MM.1S (cell line): ENCODE measurements around the gene COLEC12.
"Not testable (repeated sequence)": the region's sequence is repeated elsewhere in the genome, so short reads cannot be mapped to it uniquely, and the experiment has no call there.

Experiments used
- DNase-seq: peaks from one replicate; pipeline ENCODE4 v3.0.0-alpha.2; 2015
- H2AFZ ChIP-seq: fragments of 300-600 bp; sonication (generic); 2 replicates; pipeline ENCODE4 v1.6.0; 2016; ENCODE audit warnings: antibody characterized with exemption, low read length
- H3F3A ChIP-seq: fragments of 300-600 bp; sonication (generic); 2 replicates; pipeline ENCODE4 v1.6.1; 2016; ENCODE audit warnings: mild to moderate bottlenecking, antibody characterized with exemption, low read length, moderate library complexity, mixed read lengths; ENCODE audit not compliant: insufficient read depth
- H3K27ac ChIP-seq: fragments of 300-600 bp; sonication (generic); 2 replicates; pipeline ENCODE4 v1.5.1; 2016; ENCODE audit warnings: mild to moderate bottlenecking, low read length
- H3K27me3 ChIP-seq: fragments of 300-600 bp; sonication (generic); replicated peaks from 2 replicates; pipeline ENCODE4 v1.6.0; 2016; ENCODE audit warnings: low read length; ENCODE audit not compliant: insufficient read depth
- H3K36me3 ChIP-seq: fragments of 300-600 bp; sonication (generic); replicated peaks from 2 replicates; pipeline ENCODE4 v1.6.1; 2016; ENCODE audit warnings: mild to moderate bottlenecking, low read length, mixed read lengths; ENCODE audit not compliant: insufficient read depth
- H3K4me1 ChIP-seq: fragments of 300-600 bp; sonication (generic); 2 replicates; pipeline ENCODE4 v1.6.1; 2016; ENCODE audit warnings: low read length, mixed read lengths
- H3K4me2 ChIP-seq: fragments of 300-600 bp; sonication (generic); 2 replicates; pipeline ENCODE4 v1.6.0; 2016; ENCODE audit warnings: low read depth, low read length
- H3K4me3 ChIP-seq: fragments of 300-600 bp; sonication (generic); 2 replicates; pipeline ENCODE4 v1.5.1; 2016; ENCODE audit warnings: low read length, mixed read lengths
- H3K79me2 ChIP-seq: fragments of 300-600 bp; sonication (generic); 2 replicates; pipeline ENCODE4 v1.6.1; 2016; ENCODE audit warnings: mixed run types, low read length, mixed read lengths
- H3K9ac ChIP-seq: fragments of 300-600 bp; sonication (generic); 2 replicates; pipeline ENCODE4 v1.6.1; 2016; ENCODE audit warnings: low read length, mixed read lengths
- H3K9me2 ChIP-seq: fragments of 300-600 bp; sonication (generic); replicated peaks from 2 replicates; pipeline ENCODE4 v1.6.1; 2016; ENCODE audit warnings: mild to moderate bottlenecking, low read length, mixed read lengths; ENCODE audit not compliant: insufficient read depth
- H3K9me3 ChIP-seq: fragments of 300-600 bp; sonication (generic); replicated peaks from 2 replicates; pipeline ENCODE4 v1.6.1; 2016; ENCODE audit warnings: mild to moderate bottlenecking, low read length, mixed read lengths; ENCODE audit not compliant: insufficient read depth
- H4K20me1 ChIP-seq: fragments of 300-600 bp; sonication (generic); 2 replicates; pipeline ENCODE4 v1.6.1; 2016; ENCODE audit warnings: mild to moderate bottlenecking, low read length, moderate library complexity, mixed read lengths; ENCODE audit not compliant: insufficient read depth
- EZH2 ChIP-seq: fragments of 300-600 bp; sonication (generic); optimal IDR thresholded peaks from 2 replicates; pipeline ENCODE3; 2017; ENCODE audit warnings: low read depth, mild to moderate bottlenecking, antibody characterized with exemption, low read length, mixed read lengths
- EZH2phosphoT487 ChIP-seq: fragments of 300-600 bp; sonication (generic); IDR thresholded peaks from 2 replicates; pipeline ENCODE4 v1.6.1; 2018; ENCODE audit warnings: antibody characterized with exemption, low read length
- TF ChIP-seq, protein P1 (sequence below): fragments of 300-600 bp; sonication (generic); IDR thresholded peaks from 2 replicates; pipeline ENCODE4 v1.5.1; 2016; ENCODE audit warnings: antibody characterized with exemption, low read length, mixed read lengths

The COLEC12 gene

GRCh38 chr18:313931-314330, 186.6 kb downstream of the COLEC12 start:
- Histone ChIP-seq H2AFZ (no peak overlapping the region), H3K79me2 (no peaks in the 10 kb centered on the region), H4K20me1 (no peaks in the 10 kb centered on the region), H3K4me1 (no peaks in the 10 kb centered on the region), H3K9ac (no peak overlapping the region), H3K9me3 (no peaks in the 10 kb centered on the region), H3K4me3 (no peak overlapping the region), H3K4me2 (no peak overlapping the region), H3K27ac (no peak overlapping the region), H3F3A (no peaks in the 10 kb centered on the region), H3K36me3 (no peaks in the 10 kb centered on the region), H3K27me3 (no peaks in the 10 kb centered on the region), H3K9me2 (no peaks in the 10 kb centered on the region)
- TF ChIP-seq EZH2 (no peak), EZH2phosphoT487 (no peak)
- TF ChIP-seq, protein P1, sequence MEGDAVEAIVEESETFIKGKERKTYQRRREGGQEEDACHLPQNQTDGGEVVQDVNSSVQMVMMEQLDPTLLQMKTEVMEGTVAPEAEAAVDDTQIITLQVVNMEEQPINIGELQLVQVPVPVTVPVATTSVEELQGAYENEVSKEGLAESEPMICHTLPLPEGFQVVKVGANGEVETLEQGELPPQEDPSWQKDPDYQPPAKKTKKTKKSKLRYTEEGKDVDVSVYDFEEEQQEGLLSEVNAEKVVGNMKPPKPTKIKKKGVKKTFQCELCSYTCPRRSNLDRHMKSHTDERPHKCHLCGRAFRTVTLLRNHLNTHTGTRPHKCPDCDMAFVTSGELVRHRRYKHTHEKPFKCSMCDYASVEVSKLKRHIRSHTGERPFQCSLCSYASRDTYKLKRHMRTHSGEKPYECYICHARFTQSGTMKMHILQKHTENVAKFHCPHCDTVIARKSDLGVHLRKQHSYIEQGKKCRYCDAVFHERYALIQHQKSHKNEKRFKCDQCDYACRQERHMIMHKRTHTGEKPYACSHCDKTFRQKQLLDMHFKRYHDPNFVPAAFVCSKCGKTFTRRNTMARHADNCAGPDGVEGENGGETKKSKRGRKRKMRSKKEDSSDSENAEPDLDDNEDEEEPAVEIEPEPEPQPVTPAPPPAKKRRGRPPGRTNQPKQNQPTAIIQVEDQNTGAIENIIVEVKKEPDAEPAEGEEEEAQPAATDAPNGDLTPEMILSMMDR: no peak
- no peak for DNase-seq

DNA sequence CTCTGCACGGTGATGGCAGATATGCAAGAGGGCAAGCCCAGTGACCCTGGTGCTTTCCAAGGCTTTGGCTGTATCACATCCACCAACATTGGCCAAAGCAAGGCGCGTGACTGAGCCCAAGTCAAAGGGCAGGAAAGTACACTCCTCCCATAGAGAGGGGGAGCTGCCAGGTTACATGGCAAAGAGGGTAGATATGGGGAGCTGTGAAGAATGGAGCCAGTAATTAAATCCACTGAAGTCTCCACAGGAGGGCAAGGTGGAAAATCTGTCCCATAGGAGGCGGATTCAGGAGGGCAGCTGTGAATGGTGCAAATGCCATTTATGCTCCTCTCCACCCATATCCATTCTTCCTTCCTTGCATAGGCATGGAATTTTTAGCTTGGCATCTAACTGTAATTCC, 188.1 kb downstream of the COLEC12 start:
- Histone ChIP-seq H3K9me3 (no peaks in the 10 kb centered on the region), H3K36me3 (no peaks in the 10 kb centered on the region), H3K4me1 (no peaks in the 10 kb centered on the region), H3K27me3 (no peaks in the 10 kb centered on the region), H3K4me2 (no peak overlapping the region), H3K9ac (no peak overlapping the region), H3K79me2 (no peaks in the 10 kb centered on the region), H3K27ac (no peak overlapping the region), H2AFZ (no peak overlapping the region), H3K9me2 (no peaks in the 10 kb centered on the region), H3F3A (no peaks in the 10 kb centered on the region), H4K20me1 (no peaks in the 10 kb centered on the region), H3K4me3 (no peak overlapping the region)
- no peak for TF ChIP-seq EZH2
- TF ChIP-seq, protein P1: no peak
- no peak for TF ChIP-seq EZH2phosphoT487
- no peak for DNase-seq

DNA sequence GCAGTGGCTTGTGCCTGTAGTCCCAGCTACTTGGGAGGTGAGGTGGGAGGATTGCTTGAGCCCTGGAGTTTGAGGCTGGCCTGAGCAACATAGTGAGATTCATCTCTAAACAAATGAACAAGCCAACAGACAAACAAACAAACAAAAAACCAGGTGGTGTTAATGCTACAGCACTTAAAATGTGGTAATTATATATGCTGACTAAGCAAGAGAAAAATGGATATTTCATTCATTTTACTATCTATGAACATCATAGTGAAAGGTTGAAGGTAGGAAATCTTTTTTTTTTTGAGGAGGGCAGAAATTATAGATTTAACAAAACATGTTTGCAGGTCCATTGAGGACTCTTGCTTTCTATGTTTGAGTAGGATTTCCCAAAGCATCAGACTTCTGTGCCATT, 190.5 kb downstream of the COLEC12 start:
- Histone ChIP-seq H3K9ac (no peak overlapping the region), H3K4me2 (no peak overlapping the region), H2AFZ (no peak overlapping the region), H3K79me2 (no peaks in the 10 kb centered on the region), H3K36me3 (no peaks in the 10 kb centered on the region), H3K4me1 (no peaks in the 10 kb centered on the region), H3K9me3 (no peaks in the 10 kb centered on the region), H3K27me3 (no peaks in the 10 kb centered on the region), H3F3A (no peaks in the 10 kb centered on the region), H3K27ac (no peak overlapping the region), H3K9me2 (no peaks in the 10 kb centered on the region), H4K20me1 (no peaks in the 10 kb centered on the region), H3K4me3 (no peak overlapping the region)
- no peak for TF ChIP-seq EZH2phosphoT487
- TF ChIP-seq, protein P1: no peak
- no peak for TF ChIP-seq EZH2
- no peak for DNase-seq

- not testable (repeated sequence) for DNase-seq, H3K27me3 ChIP-seq
Measured at GRCh38 chr18:308086-308485, 192.4 kb downstream of the COLEC12 start.

More at GRCh38 chr18:308086-308485, 192.4 kb downstream of the COLEC12 start:
- H3K9me3 ChIP-seq, H3K4me2 ChIP-seq, H3K9ac ChIP-seq, H3K4me3 ChIP-seq, H4K20me1 ChIP-seq, H3K27ac ChIP-seq, H3K9me2 ChIP-seq, H3K36me3 ChIP-seq, H2AFZ ChIP-seq, H3K4me1 ChIP-seq, H3F3A ChIP-seq, H3K79me2 ChIP-seq: not testable (repeated sequence)
